Tibial artery (tissue), 4 donors: ENCODE measurements around the gene ANKRD39.

Experiments used
- DNase-seq, 2 donors: peaks; one replicate each; pipeline ENCODE4 v3.0.0-alpha.2; 2019
- H3K27ac ChIP-seq, 2 donors: fragments of 200-600 bp; sonication (generic) in 1 of 2; 1 replicate in 1 of 2; 2 replicates in 1 of 2; pipeline ENCODE4 v1.5.1; 2018 to 2019; ENCODE audit warnings: mild to moderate bottlenecking in 1 of 2
- H3K27me3 ChIP-seq, 2 donors: fragments of 200-600 bp; sonication (generic) in 1 of 2; one replicate each; pipeline versions ENCODE4 v1.5.1 to v1.6.0; 2016 to 2019
- H3K36me3 ChIP-seq, 3 donors: fragments of 200-600 bp; sonication (generic) in 2 of 3; one replicate each; pipeline ENCODE4 v1.5.1; 2016 to 2019; ENCODE audit warnings: mild to moderate bottlenecking in 2 of 3
- H3K4me1 ChIP-seq, 4 donors: fragments of 200-600 bp; sonication (generic) in 2 of 4; 1 replicate in 3 of 4; 2 replicates in 1 of 4; pipeline ENCODE4 v1.5.1; 2016 to 2019
- H3K4me3 ChIP-seq, 2 donors: fragments of 200-600 bp; sonication (generic) in 1 of 2; 1 replicate in 1 of 2; 2 replicates in 1 of 2; pipeline ENCODE4 v1.5.1; 2018 to 2019; ENCODE audit warnings: mild to moderate bottlenecking in 2 of 2
- H3K9me3 ChIP-seq, 3 donors: fragments of 200-600 bp; sonication (generic) in 1 of 3; one replicate each; pipeline ENCODE4 v1.5.1; 2016 to 2019
- intact Hi-C: fragments of 100-400 bp; cut with DNase I; formaldehyde crosslinking; loops from one replicate; pipeline ENCODE4 v1.15.0; 2023; ENCODE audit warnings: low total_unique reads
- TF ChIP-seq, protein P1 (sequence below), 2 experiments: fragments of 200-600 bp in 1 of 2; fragments of 450-650 bp in 1 of 2; IDR thresholded peaks; one replicate each; pipeline ENCODE4 v1.5.1; 2017 to 2019; ENCODE audit warnings: antibody characterized with exemption in 2 of 2, mild to moderate bottlenecking in 1 of 2, moderate library complexity in 1 of 2

The ANKRD39 gene

DNA sequence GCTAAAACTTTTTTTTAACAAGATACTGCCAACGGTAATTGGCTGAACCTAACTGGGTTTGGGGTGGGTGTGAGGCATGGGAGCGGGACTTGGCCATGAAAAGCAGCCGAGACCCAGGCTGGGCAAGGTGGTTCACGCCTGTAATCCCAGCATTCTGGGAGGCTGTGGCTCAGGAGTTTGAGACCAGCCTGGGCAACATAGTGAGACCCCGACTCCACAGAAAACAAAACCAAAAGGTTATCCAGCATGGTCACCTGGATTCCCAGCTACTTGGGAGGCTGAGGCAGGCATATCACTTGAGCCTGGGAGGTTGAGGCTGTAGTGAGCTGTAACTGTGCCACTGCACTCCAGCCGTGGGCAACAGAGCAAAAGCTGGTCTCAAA is 23.1 kb upstream of the ANKRD39 start:
- no peaks in the 10 kb centered on the region for H3K27me3 ChIP-seq
- H3K4me1 ChIP-seq: no peaks in the 10 kb centered on the region
- TF ChIP-seq, protein P1, sequence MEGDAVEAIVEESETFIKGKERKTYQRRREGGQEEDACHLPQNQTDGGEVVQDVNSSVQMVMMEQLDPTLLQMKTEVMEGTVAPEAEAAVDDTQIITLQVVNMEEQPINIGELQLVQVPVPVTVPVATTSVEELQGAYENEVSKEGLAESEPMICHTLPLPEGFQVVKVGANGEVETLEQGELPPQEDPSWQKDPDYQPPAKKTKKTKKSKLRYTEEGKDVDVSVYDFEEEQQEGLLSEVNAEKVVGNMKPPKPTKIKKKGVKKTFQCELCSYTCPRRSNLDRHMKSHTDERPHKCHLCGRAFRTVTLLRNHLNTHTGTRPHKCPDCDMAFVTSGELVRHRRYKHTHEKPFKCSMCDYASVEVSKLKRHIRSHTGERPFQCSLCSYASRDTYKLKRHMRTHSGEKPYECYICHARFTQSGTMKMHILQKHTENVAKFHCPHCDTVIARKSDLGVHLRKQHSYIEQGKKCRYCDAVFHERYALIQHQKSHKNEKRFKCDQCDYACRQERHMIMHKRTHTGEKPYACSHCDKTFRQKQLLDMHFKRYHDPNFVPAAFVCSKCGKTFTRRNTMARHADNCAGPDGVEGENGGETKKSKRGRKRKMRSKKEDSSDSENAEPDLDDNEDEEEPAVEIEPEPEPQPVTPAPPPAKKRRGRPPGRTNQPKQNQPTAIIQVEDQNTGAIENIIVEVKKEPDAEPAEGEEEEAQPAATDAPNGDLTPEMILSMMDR (IDR thresholded peaks at IDR 0.05): no peak
- H3K36me3 ChIP-seq: no peaks in the 10 kb centered on the region
- DNase-seq: no peak
- intact Hi-C loops: no loop called here
- no peak overlapping the region for H3K4me3 ChIP-seq
- no peaks in the 10 kb centered on the region for H3K9me3 ChIP-seq
- H3K27ac ChIP-seq: no peak overlapping the region

DNA sequence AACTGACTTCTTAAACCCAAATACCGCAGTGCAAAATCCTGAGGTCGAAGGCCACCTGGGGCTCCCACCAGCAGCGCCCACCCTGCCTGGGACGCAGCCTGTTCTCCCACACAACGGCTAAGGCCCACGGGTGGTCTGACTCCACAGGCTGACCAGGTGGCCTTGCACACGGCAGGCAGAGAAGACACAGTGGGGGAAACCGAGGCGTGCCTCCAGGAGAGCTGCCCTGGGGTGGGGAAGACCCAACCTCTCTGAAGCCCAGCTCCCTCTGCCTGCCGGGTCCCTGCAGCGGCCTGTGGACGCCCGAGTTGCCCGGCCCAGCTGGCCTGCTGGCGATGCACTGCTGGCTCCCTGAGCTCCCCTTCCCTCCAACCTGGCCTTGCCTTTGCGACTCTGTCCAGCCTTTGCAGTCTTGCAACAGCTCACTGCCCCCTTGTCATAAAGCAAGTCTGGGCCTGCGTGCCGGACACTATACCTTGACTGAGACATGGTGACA is 21.8 kb upstream of the ANKRD39 start:
- H3K27me3 ChIP-seq: no peaks in the 10 kb centered on the region
- intact Hi-C loops: no loop called here
- TF ChIP-seq, protein P1 (IDR thresholded peaks at IDR 0.05): no peak
- H3K36me3 ChIP-seq: no peaks in the 10 kb centered on the region
- H3K4me1 ChIP-seq: peaks cover 0 to 2% (median 0%) of the 10 kb centered on the region in 4 donors
- H3K27ac ChIP-seq: no peak overlapping the region
- DNase-seq: no peak
- H3K9me3 ChIP-seq: no peaks in the 10 kb centered on the region
- H3K4me3 ChIP-seq: no peak overlapping the region

DNA sequence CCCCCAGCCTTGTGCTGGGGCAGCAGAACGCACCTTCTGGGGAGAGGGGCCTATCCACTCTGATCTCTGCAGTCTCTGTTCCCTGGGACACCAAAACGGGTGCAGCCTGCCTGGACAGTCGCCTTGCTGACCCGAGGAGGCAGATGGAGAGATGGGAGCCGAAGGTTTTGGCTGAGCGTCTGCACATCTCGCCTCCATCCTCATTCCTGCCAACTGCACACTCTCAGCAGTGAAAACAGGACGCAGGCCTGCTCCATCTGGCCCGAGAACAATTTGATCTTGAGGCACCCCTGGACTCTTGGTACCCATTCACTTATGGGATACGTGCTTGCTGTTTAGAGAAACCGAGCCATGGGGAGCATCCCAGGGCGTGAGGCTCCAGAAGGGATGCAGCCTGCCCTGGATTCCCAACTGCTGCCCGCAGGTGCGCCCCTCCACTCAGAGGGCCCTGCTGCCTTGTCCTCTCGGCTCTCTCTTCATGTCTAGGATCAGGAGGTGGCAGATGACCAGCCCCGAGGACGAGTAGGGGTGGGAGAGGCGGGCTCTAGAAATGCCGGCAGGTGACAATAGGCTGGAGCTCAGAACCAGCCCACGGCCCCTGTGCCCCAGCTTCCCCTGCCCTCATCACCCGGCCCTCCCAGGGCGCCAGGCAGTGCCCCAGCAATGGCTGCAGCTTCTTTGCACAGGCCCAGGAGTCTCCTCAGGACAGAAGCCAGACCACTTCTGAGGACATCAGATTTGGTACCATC is 21.2 kb upstream of the ANKRD39 start:
- no peaks in the 10 kb centered on the region for H3K36me3 ChIP-seq
- H3K9me3 ChIP-seq: no peaks in the 10 kb centered on the region
- DNase-seq: no peak
- no peaks in the 10 kb centered on the region for H3K27me3 ChIP-seq
- TF ChIP-seq, protein P1 (IDR thresholded peaks at IDR 0.05): no peak
- no peak overlapping the region for H3K4me3 ChIP-seq
- no peak overlapping the region for H3K27ac ChIP-seq
- intact Hi-C loops: no loop called here
- H3K4me1 ChIP-seq: peaks cover 0 to 8% (median 3%) of the 10 kb centered on the region in 4 donors

DNA sequence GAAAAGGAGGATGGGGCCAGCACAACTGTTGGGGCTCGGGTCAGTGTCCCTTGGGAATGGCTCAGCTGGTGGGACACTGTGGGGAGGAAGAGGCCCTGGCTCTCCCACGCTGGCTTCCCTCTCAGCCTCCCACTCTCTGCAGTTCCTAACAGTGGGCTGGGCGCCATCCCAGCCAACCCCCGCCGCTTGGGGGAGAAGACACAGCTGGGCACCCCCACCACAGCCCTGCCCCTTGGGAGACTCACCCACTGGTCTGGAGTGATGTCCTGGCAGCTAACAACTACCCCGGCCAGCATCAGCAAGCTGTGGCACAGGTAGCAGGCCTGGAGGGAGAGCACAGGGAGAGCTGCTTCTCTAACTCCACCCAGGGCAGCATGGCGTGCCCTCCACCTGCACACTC is 20.4 kb upstream of the ANKRD39 start:
- DNase-seq: no peak
- Histone ChIP-seq H3K27me3 (no peaks in the 10 kb centered on the region), H3K36me3 (no peaks in the 10 kb centered on the region), H3K4me1 (peaks cover 0 to 16% (median 9%) of the 10 kb centered on the region in 4 donors), H3K27ac (no peak overlapping the region), H3K4me3 (no peak overlapping the region), H3K9me3 (no peaks in the 10 kb centered on the region)
- intact Hi-C loops: no loop called here
- TF ChIP-seq, protein P1 (IDR thresholded peaks at IDR 0.05): no peak

DNA sequence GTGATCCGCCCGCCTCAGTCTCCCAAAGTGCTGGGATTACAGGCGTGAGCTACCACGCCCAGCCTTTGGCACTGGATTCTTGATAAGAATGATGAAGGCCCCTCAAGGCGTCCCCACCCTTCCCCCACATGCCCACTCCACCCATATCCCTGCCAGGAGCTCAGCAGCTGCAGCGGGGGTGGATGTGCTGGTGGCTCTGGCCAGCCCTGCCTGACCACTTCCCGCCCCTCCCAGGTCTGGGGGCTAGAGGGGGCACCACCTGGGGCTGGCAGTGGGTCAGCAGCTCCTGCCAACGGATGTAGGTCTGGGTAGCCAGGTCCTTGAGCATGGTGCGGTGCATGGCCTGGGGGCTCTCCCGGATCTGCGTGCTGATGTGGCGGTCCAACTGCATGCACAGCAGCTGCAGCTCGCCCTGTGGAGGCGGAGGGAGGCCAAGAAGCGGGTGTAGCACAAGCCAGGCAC is 19.8 kb upstream of the ANKRD39 start:
- intact Hi-C loops: no loop called here
- Histone ChIP-seq H3K4me1 (peaks cover 0 to 21% (median 11%) of the 10 kb centered on the region in 4 donors), H3K9me3 (no peaks in the 10 kb centered on the region), H3K4me3 (no peak overlapping the region), H3K36me3 (no peaks in the 10 kb centered on the region), H3K27me3 (no peaks in the 10 kb centered on the region), H3K27ac (no peak overlapping the region)
- DNase-seq: no peak
- TF ChIP-seq, protein P1 (IDR thresholded peaks at IDR 0.05): no peak
